Vagina (tissue), 2 donors: Measurements from ENCODE around the gene ZNF160.

Experiments used
- CTCF ChIP-seq, 3 experiments: fragments of 450-650 bp in 2 of 3; fragments of 200-600 bp in 1 of 3; sonication (generic) in 1 of 3; IDR thresholded peaks; one replicate each; pipeline ENCODE4 v1.5.1; 2017 to 2019; ENCODE audit warnings: antibody characterized with exemption in 3 of 3, mild to moderate bottlenecking in 2 of 3, moderate library complexity in 2 of 3
- POLR2A ChIP-seq, 2 donors: fragments of 450-650 bp; IDR thresholded peaks; one replicate each; pipeline ENCODE4 v1.6.1; 2017; ENCODE audit warnings: antibody characterized with exemption in 2 of 2, mild to moderate bottlenecking in 2 of 2, moderate library complexity in 2 of 2

DNA sequence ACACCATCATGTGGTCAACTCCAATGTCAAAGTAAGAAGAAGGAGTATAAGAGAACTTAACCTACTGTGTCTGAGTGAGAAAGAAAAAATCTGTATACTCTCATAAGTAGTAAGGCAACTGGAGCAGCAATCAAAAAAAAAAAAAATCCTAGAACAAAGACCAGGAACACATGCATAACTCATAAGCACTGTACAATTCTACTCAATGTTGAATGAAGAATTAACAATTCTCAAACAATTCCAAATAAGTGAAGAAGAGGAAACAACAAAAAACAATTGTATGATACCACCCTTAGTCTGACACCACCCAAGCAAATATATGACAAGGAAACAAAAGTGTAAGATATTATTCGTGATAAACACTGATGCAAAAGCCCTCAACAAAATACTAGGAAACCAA is 24.6 kb downstream of the ZNF160 start:
- TF ChIP-seq POLR2A (IDR thresholded peaks at IDR 0.05) (no peak), CTCF (IDR thresholded peaks at IDR 0.05) (no peak)
